SU-DHL-6 (cell line): ENCODE data around the gene HAPLN1.
A peak's percentile ranks its signal among the peaks of the same experiment; 100 is the strongest.

Source experiments
- H2AFZ ChIP-seq: fragments of 200-600 bp; sonication (generic); 2 replicates; pipeline ENCODE4 v1.6.1; 2014; ENCODE audit warnings: low read depth, mild to moderate bottlenecking, moderate library complexity, mixed read lengths, antibody characterized with exemption, low read length; ENCODE audit not compliant: severe bottlenecking
- H3F3A ChIP-seq: fragments of 200-600 bp; shearing (Covaris generic); 2 replicates; pipeline ENCODE4 v1.6.0; 2016; ENCODE audit warnings: antibody characterized with exemption, mild to moderate bottlenecking; ENCODE audit not compliant: insufficient read depth
- H3K27ac ChIP-seq: fragments of 200-600 bp; sonication (generic); 2 replicates; pipeline ENCODE4 v1.5.1; 2016; ENCODE audit warnings: low read depth, mild to moderate bottlenecking, low read length, moderate library complexity, mixed read lengths
- H3K27me3 ChIP-seq: fragments of 200-600 bp; sonication (generic), shearing (Covaris generic); 2 replicates; pipeline ENCODE4 v1.6.0; 2014; ENCODE audit warnings: mild to moderate bottlenecking, low read length
- H3K36me3 ChIP-seq: fragments of 200-600 bp; sonication (generic); 2 replicates; pipeline ENCODE4 v1.6.1; 2014; ENCODE audit warnings: mild to moderate bottlenecking, low read length, mixed read lengths
- H3K4me2 ChIP-seq: fragments of 300-600, 200-600 bp; shearing (Covaris generic), sonication (generic); 2 replicates; pipeline ENCODE4 v1.6.0; 2014; ENCODE audit warnings: low read length, low read depth, mild to moderate bottlenecking; ENCODE audit not compliant: poor library complexity, severe bottlenecking
- H3K4me3 ChIP-seq: fragments of 200-600 bp; sonication (generic); 2 replicates; pipeline ENCODE4 v1.5.1; 2014; ENCODE audit warnings: antibody characterized with exemption, low read length, mild to moderate bottlenecking, mixed read lengths; ENCODE audit not compliant: insufficient read depth, poor library complexity, severe bottlenecking
- H3K79me2 ChIP-seq: fragments of 200-600 bp; sonication (generic); 2 replicates; pipeline ENCODE4 v1.6.1; 2014; ENCODE audit warnings: mild to moderate bottlenecking, low read length, moderate library complexity; ENCODE audit not compliant: insufficient read depth
- H3K9ac ChIP-seq: fragments of 200-600 bp; sonication (generic); 2 replicates; pipeline ENCODE4 v1.7.0; 2014; ENCODE audit warnings: mild to moderate bottlenecking, low read length
- H3K9me2 ChIP-seq: fragments of 200-600 bp; sonication (generic); replicated peaks from 2 replicates; pipeline ENCODE4 v1.6.1; 2014; ENCODE audit warnings: low read length; ENCODE audit not compliant: insufficient read depth
- H3K9me3 ChIP-seq: fragments of 200-600 bp; sonication (generic); 2 replicates; pipeline ENCODE4 v1.6.1; 2014; ENCODE audit warnings: low read length, mixed read lengths; ENCODE audit not compliant: insufficient read depth
- H4K20me1 ChIP-seq: fragments of 200-600 bp; sonication (generic); 2 replicates; pipeline ENCODE4 v1.6.1; 2014; ENCODE audit warnings: low read depth, mild to moderate bottlenecking, antibody characterized with exemption, low read length, moderate library complexity, mixed read lengths
- EZH2phosphoT487 ChIP-seq: fragments of 200-600 bp; sonication (generic), shearing (Covaris generic); conservative IDR thresholded peaks from 2 replicates; pipeline ENCODE4 v1.6.1; 2018; ENCODE audit warnings: mild to moderate bottlenecking, antibody characterized with exemption, low read length, moderate library complexity, mixed read lengths
- TF ChIP-seq, protein P1 (sequence below): fragments of 200-600 bp; sonication (generic); IDR thresholded peaks from one replicate; pipeline ENCODE4 v1.5.1; 2017; ENCODE audit warnings: antibody characterized with exemption, mild to moderate bottlenecking, low read length, moderate library complexity; ENCODE audit not compliant: insufficient read depth, poor library complexity, severe bottlenecking

HAPLN1 gene

GRCh38 chr5:83718936-83719495 lies 1.6 kb downstream of the HAPLN1 start:
- Histone ChIP-seq H3K4me2 (no peak overlapping the region), H3K36me3 (no peaks in the 10 kb centered on the region), H3K9me2 (no peaks in the 10 kb centered on the region), H3K79me2 (no peaks in the 10 kb centered on the region), H3K9ac (no peak overlapping the region), H3K27me3 (no peaks in the 10 kb centered on the region), H3K4me3 (no peak overlapping the region), H3K9me3 (no peaks in the 10 kb centered on the region), H3F3A (no peaks in the 10 kb centered on the region), H2AFZ (no peak overlapping the region), H4K20me1 (no peaks in the 10 kb centered on the region), H3K27ac (no peak overlapping the region)
- TF ChIP-seq, protein P1, sequence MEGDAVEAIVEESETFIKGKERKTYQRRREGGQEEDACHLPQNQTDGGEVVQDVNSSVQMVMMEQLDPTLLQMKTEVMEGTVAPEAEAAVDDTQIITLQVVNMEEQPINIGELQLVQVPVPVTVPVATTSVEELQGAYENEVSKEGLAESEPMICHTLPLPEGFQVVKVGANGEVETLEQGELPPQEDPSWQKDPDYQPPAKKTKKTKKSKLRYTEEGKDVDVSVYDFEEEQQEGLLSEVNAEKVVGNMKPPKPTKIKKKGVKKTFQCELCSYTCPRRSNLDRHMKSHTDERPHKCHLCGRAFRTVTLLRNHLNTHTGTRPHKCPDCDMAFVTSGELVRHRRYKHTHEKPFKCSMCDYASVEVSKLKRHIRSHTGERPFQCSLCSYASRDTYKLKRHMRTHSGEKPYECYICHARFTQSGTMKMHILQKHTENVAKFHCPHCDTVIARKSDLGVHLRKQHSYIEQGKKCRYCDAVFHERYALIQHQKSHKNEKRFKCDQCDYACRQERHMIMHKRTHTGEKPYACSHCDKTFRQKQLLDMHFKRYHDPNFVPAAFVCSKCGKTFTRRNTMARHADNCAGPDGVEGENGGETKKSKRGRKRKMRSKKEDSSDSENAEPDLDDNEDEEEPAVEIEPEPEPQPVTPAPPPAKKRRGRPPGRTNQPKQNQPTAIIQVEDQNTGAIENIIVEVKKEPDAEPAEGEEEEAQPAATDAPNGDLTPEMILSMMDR: no peak
- no peak for TF ChIP-seq EZH2phosphoT487

DNA sequence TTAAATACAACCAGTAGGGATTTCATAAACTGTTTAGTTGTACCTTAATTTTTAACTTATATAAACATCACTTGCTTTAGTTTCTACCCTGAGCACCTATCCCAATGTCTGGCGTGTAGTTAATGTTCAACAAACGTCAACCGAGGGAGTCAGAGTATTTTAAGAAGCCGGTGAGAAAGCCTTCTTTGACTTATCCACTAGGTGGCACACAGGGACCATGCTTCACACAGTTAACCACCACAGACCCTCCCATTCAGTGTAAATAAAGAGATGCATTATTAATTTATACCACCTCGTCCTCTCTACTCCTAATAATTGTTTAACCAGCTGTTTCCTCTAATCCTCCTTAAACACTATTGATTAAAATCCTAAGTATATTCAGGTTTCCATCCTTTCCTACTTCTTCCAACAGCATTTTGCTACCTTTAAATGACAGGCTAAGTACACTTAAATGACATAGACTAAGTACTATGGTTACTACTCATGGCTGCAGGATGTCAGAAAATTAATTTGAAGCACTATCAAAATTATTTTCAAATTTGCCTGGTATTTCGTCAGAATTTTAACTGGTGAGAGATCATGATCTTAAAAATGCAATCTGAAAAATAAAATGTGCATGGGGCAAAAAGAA lies 2.3 kb downstream of the HAPLN1 start:
- H3K4me2 ChIP-seq: no peak overlapping the region
- H3K79me2 ChIP-seq: no peaks in the 10 kb centered on the region
- H3K4me3 ChIP-seq: no peak overlapping the region
- H3K27ac ChIP-seq: no peak overlapping the region
- H2AFZ ChIP-seq: no peak overlapping the region
- H4K20me1 ChIP-seq: no peaks in the 10 kb centered on the region
- no peak overlapping the region for H3K9ac ChIP-seq
- TF ChIP-seq, protein P1: peak; percentile 64
- no peak for TF ChIP-seq EZH2phosphoT487
- H3K27me3 ChIP-seq: no peaks in the 10 kb centered on the region
- H3K36me3 ChIP-seq: no peaks in the 10 kb centered on the region
- H3F3A ChIP-seq: no peaks in the 10 kb centered on the region
- H3K9me3 ChIP-seq: no peaks in the 10 kb centered on the region
- H3K9me2 ChIP-seq: no peaks in the 10 kb centered on the region

- Histone ChIP-seq H3K4me2 (no peak overlapping the region), H3K9ac (no peak overlapping the region), H3K27me3 (no peaks in the 10 kb centered on the region), H3K27ac (no peak overlapping the region), H3K4me3 (no peak overlapping the region), H3K79me2 (no peaks in the 10 kb centered on the region), H3K36me3 (no peaks in the 10 kb centered on the region), H3K9me2 (no peaks in the 10 kb centered on the region), H3K9me3 (no peaks in the 10 kb centered on the region), H4K20me1 (0 out of 2 replicates have a peak, but pooled peaks cover 3% of the 10 kb centered on the region), H2AFZ (no peak overlapping the region), H3F3A (no peaks in the 10 kb centered on the region)
- TF ChIP-seq, protein P1: no peak
- no peak for TF ChIP-seq EZH2phosphoT487
These were observed 5.2 kb downstream of the HAPLN1 start for GRCh38 chr5:83715236-83716065.
